T1000 (cell line): ENCODE data around the gene GJB3.
A peak's percentile ranks its signal among the peaks of the same experiment; 100 is the strongest.
"Not testable (repeated sequence)": the region's sequence is repeated elsewhere in the genome, so short reads cannot be mapped to it uniquely, and the experiment has no call there.

Experiments
- DNase-seq: peaks from one replicate; lab custom pipeline; 2025; ENCODE audit warnings: mixed read lengths; lab: John Stamatoyannopoulos, UW

The GJB3 gene

DNA sequence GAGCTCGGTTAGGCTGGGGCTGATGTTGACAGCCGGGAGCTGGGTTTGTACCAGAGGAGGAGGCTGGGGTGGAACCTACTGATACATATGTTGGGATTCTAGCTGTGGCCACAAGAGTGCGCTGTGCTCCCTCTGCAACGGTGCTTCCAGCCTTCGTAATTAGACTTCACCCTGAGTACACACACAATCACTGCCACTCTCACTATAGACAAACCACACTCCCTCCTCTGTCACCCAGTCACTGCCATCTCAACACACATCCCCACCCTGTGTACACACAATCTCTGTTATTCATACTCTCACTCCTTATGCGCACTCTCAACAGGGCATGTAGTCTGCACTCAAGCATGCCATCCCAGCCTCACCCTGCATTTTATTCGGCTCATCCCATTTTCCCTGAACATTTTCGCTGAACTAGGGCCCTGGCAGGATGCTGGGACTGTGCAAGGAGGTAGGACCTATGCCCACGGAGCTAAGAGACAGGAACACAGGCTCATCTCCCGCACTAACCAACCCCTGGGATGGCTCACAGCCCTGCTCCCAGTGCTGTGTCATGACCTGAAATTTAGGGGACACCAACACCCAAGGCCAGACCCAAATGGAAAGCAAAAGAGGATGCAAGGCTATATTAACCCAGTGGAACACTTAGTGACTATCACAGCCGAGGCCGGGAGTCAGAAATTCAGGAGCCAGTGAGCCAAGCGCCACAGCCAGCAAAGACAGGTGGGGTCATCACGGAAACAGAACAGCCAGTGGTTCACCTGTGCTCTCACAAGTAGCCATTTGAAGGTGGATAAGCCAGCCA, 5.7 kb downstream of the GJB3 start:
- DNase-seq: peak; percentile 53

DNA sequence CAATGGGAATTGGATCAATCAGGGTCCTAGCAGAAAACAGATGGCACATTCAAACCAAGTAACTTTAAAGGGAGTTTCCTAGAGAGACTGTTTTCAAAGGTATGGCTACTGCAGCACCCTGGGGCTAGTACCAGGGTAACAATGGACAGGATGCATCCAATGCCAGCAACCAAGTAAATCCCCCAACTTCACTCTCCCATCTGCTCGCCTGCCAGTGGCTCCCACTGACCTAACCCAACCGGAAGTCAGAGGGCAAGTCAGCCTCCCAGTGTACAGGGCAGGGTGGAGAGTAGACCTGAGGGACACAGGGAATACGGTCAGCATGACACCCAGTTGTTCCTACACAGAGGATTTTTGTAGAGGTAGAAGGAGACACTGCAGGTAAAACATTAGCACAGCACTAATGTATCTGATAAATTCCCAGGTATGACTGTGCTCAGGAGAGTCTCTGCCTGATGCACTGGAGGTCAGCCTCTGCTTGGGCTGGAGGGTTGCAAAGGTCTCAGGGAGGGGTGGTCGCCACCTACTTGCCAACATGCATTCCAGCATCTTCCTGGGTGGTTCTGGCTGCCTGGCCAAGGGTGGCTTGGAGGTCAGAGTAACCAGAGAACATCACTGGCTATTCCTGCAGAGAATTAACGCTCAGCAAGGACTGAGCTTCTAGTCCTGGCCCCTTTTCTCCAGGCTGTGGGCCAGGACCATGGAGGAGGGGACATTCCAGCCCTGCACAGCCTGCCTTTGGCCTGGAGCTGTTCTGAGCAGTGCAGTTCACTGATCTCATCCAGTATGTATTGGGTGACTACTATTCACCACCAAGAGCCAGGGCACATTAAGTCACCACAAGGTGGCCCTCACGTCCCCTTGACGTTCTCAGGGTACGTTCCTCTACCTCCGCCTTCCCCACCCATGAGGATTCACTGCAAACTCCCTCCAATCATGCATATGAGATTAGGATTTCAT, 6.7 kb downstream of the GJB3 start:
- no peak for DNase-seq

DNA sequence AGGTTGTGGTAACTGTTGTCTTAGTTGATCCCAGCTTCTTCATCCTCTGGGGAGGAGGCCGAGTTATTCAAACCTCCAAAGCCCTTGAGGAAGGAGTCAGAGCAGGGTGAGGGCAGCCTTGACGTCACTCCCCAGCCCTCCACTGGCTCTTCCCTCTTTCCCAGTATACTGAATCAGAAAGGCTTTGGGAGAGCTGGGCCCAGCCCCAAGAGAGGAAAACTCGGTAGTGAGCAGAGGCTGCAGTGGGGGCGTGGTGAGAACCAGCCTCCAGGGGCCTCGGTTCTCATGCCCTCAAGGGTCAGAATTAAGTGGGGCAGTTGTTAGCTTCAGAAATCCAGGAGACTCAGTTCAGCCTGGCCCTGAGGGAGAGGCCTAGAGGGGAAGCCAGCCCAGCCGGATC, 10.0 kb downstream of the GJB3 start:
- DNase-seq: no peak

- DNase-seq: no peak
Measured at GRCh38 chr1:34792424-34792823, 11.4 kb downstream of the GJB3 start.

- no peak for DNase-seq
Measured at GRCh38 chr1:34792868-34793727, 12.1 kb downstream of the GJB3 start, which contains the start of gene GJA4. GJA4 (plus strand) TSS chr1:34792999; CDS start chr1:34794214, 1,215 bp downstream.

GRCh38 chr1:34794001-34794789, 13.2 kb downstream of the GJB3 start:
- DNase-seq: no peak

DNA sequence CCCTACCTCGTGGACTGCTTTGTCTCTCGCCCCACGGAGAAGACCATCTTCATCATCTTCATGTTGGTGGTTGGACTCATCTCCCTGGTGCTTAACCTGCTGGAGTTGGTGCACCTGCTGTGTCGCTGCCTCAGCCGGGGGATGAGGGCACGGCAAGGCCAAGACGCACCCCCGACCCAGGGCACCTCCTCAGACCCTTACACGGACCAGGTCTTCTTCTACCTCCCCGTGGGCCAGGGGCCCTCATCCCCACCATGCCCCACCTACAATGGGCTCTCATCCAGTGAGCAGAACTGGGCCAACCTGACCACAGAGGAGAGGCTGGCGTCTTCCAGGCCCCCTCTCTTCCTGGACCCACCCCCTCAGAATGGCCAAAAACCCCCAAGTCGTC, 13.8 kb downstream of the GJB3 start:
- no peak for DNase-seq

- no peak for DNase-seq
Measured at GRCh38 chr1:34795916-34796315, 14.9 kb downstream of the GJB3 start.

DNA sequence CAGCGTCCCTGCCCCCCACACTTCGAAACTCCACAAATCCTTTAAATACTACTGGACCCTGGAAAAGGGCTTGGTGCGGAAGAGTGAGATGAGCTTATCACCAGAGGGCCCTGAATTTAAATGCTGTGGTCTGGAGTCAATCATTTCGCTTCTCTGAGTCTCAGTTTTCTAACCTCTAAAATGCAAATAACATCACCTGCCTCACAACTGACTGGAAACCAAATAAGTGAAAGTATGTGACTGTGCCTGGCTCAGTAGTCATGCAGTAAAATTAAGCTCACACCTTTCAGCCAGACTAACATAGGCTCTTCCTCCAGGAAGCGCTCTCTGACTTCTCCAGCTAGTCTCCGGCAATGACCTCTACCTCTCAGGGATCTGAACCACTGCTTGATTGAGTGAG, 16.0 kb downstream of the GJB3 start:
- no peak for DNase-seq

DNA sequence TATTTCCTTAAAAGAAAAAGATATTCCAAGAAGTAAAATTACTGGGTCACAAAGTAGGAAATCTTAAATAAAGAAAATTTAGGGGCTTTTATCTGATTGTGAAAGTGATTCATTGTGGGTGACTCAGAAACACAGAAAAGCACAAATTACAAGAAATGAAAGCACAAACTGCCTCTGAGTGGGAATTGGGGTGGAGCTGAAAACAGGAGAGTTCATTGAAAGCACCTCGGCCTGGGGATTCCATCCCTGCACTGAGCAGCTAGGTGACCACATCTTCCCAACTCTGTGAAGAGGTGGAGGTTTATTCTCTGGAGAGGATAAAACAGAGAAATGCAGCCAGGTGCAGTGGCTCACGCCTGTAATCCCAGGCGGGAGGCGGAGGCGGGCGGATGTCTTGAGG, 19.2 kb downstream of the GJB3 start:
- DNase-seq: no peak

DNA sequence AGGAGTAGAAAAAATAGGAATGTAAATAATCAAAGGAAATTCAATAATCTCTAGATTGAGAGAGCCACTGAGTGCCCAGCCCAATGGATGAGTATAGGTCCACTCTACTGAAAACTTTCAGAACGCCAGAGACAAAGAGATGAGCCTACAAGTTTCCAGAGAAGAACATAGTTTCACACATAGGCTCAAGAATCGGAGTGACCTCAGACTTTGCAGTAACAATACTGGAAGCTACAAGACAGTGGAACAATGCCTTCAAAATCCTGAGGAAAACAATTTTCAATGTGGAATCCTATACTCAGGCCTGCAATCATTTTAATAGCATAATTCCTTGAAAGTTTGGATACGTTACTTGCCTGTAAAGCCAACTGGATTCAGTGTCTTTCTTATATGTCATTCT, 22.8 kb downstream of the GJB3 start:
- no peak for DNase-seq

DNA sequence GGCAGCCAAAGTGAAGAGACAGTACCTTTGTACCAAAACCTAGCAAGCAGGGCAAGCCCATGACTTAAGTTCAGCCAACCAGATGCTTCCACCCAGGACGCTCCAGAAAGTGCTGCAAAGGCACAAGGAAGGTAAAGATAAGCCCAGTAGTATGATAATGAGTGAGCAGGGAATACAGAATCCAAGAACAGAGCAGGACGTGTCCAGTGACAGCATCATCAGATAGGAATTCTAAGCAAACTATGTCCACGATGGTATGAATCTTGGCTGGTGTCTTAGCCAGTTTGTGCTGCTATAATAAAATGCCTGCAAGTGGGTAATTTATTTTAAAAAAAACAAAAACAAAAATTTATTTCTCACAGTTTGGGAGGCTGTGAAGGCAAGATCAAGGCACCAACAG, 25.4 kb downstream of the GJB3 start:
- no peak for DNase-seq

DNA sequence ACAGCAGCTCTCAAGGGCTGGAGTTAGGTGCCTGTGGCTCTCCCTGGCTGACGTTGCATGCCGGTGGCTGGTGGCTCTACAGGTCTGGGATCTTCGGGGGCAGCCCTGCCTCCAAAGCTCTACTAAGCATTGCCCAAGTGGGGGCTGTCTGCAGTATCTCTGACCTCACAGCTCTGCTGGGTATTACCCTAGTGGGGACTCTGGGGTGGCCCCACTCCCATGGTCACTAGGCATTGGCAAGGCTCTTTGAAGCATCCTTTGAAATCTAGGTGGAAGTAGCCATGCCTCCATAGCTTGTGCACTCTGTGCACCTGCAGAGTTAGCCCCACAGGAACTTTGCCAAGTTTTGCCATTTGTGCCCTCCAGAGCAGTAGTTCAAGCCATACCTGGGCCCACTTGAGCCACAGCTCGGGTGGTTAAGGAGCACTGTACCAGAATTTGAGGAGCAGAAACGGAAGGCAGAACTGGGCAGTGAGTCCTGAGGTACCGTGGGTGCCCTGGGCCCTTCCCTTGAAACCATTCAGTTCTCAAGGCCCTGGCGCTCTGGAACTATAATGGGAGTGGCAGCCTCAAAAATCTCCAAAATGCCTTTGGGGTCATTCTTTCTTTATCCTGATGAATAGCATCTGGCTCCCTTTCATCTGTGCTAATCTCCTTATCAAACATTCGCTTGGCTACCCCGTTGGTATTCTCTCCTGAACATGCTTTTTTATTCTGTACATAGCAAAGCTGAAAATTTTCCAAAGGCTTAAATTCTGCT, 27.2 kb downstream of the GJB3 start:
- no peak for DNase-seq

GRCh38 chr1:34810781-34811180, 29.8 kb downstream of the GJB3 start:
- DNase-seq: not testable (repeated sequence)

- DNase-seq: no peak
Measured at GRCh38 chr1:34816332-34816731, 35.3 kb downstream of the GJB3 start.

DNA sequence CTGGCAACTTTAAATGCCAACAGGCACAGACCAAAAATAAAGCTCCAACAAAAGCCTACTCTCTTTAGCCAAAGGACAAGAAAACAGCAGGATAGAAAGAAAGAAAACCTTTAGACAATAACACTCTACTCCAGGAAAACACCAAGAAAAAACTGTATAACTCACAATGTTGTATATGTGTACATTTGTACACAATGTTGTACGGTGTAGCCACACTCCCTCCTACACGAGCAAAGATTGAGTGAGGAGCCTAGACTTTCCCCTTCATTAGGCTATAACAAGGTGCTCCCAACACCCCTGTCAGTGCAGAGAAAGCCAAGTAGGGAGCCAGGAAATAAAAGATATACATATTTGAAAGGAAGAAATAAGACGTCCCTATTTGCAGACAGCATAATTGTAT, 35.8 kb downstream of the GJB3 start:
- DNase-seq: no peak

DNA sequence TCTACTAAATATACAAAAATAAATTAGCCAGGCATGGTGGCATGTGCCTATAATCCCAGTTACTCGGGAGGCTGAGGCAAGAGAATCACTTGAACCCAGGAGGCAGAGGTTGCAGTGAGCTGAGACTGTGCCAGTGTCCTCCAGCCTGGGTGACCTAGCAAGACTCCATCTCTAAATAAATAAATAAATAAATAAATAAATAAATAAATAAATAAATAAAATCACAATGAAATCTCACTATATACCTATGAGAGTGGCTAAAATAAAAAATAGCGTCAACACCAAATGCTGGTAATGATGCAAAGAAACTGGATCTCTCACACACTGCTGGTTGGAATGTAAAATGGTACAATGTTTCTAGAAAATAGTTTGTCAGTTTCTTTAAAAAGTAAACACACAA, 37.8 kb downstream of the GJB3 start:
- DNase-seq: not testable (repeated sequence)

GRCh38 chr1:34822202-34822601, 41.2 kb downstream of the GJB3 start:
- no peak for DNase-seq

- no peak for DNase-seq
Measured at GRCh38 chr1:34824817-34825454, 43.9 kb downstream of the GJB3 start.
